ENCODE measurements around the gene CAPZB. TPM values are rescaled to one million over a fixed set of nuclear protein-coding genes. Genes with fewer than 3 reads are reported as not detected.

The CAPZB gene
- total RNA-seq, 1 donor from 2014 or later = 222 TPM

DNA sequence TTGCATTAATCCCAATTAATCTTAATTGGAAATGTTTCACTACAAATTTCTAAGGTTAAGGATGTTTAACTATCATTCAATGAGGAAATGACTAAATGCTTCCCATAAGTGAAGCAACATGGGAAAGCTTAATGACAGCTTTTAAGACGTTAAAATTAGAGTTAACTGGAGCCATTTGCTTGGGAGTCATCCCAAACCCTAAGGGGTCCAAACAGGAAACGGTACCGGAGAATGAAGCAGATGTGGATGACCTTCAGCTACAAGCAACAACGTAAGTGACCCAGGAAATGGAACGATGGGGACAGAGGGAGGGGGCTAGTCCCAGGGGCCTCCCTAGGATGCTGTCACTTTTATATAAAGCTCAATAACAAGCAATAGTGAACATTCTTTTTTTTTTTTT, 62.2 kb downstream of the CAPZB start:
- DNase-seq = no peak
- peak; percentile 10 for ATAC-seq (ENCODE audit: poor library complexity)
- intact Hi-C loops (cut with DNase I) = no loop called here

DNA sequence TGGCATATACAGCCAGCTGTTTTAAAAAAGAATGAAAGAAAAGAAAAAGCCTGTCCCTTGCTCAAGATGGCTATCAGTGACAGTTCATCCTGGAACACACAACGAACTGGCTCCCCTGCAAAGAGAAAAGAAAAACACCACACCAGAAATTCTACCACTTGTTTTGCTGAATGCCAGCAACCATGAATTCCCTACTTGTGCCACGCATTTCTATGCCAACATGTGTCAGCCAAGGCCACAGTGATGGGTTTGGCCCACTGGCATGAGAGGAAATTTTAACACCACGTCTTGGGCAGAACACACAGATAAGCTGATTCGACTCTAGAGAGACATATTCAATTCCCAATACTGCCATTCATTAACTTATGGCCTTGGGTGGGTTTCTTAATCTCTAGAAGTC, 64.0 kb downstream of the CAPZB start:
- intact Hi-C loops (cut with DNase I) = no loop called here
- ATAC-seq (ENCODE audit: poor library complexity) = peak; percentile 8
- DNase-seq = no peak

DNA sequence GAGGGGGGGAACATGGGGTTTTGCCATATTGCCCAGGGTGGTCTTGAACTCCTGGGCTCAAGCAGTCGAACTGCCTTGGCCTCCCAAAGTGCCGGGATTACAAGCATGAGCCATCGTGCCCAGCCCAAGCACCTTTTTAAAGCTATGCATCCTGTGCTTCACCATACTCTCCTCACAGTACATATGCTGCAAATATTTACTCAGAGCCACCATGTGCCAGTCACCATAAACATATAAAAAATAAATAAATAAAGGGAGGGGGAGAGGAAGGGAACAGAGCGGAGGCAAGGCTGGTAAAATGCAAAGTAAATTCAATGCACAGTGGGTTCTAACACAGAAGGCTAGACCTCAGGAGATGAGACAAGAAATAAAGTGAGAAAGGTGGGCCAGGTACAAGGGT, 64.7 kb downstream of the CAPZB start:
- intact Hi-C loops (cut with DNase I) = no loop called here
- ATAC-seq (ENCODE audit: poor library complexity) (no peak), DNase-seq (no peak)

DNA sequence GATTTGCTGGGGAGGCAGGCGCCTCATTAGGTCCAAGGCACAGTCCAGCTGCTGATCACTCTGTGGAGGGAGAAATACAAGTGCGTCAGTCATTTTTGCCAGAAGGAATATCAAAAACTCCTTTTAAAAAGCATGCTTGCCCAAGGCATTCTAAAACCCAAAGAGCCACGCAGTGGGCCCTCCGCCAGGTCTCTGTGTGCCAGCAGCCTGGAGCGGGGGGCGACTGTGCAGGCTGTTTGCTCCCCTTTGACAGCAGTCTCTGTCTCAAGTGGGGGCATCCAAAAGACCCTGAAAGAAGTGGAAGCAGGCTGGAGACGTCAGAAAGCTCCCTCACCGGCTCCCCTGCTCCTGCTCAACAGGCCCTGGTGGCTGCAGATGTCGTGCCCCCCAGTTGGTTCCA, 65.6 kb downstream of the CAPZB start:
- no peak for DNase-seq
- intact Hi-C loops (cut with DNase I) = no loop called here
- no peak for ATAC-seq (ENCODE audit: poor library complexity)

DNA sequence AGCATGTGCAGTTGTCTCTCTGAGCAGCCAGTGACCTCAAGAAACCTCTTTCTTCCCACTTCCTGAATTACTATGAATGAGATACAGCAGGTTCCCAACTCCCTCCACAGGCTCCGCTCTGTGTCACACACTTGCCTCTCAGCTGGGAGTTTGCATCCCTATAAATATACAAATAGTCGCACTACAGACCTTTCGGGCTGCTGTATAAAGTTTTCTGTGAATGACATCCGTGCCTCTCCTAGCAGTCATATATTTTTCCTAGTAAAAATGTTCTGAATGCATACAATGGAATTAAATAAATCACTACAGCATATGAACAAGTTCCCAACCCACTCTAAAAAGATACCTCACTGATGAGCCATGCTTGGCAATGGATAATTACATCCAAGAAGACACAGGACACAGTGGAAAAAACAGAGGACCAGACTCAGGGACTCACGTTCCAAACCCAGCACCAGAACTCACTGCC, 66.8 kb downstream of the CAPZB start:
- intact Hi-C loops (cut with DNase I) = no loop called here
- ATAC-seq (ENCODE audit: poor library complexity) = no peak

DNA sequence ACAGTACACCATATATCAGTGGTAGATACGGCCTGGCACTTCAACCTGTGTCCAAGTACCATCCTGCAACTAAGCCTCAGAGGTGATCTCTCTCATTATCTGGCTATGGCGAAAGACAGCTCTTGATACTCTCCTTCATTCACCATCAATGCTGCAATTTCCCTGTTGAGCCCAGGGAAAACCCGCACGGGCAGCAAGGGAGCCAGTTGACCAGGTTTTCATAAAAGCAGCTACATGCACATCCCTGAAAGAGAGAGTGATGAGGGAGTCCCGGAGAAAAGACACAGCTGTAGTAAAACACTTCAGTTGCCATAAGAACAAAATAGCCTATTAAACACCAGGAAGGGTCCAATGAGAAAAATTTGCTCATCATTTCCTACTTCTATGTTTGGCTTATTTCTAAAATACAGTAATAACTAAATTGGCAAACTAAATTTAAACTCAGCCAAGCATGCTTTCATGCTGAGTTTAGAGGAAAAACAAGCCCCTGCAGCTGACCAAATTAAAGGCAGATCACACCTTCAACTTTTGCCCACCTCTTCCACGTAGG, 68.3 kb downstream of the CAPZB start:
- DNase-seq (no peak), ATAC-seq (ENCODE audit: poor library complexity) (no peak)
- intact Hi-C loops (cut with DNase I) = no loop called here

More for the DNA sequence above, 66.8 kb downstream of the CAPZB start:
- no peak for DNase-seq

DNA sequence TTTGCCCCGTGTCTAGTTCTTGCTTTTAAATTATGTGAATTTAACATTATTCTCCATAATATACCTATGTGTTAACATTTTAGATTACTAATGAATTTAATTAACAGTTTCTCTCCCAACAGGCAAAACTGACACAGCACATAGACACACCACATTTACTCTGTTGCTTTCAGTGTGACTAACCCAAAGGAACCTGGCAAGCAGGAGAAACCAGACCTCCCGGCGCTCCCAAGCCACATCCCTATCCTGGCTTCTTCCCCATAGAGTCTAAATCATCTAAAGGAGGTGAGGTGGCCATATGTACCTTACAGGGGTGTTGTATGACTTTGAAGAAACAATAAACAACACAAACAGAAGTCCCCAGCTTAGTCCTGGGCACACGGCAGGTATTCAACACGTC, 69.2 kb downstream of the CAPZB start:
- no peak for DNase-seq
- intact Hi-C loops (cut with DNase I) = no loop called here
- no peak for ATAC-seq (ENCODE audit: poor library complexity)

DNA sequence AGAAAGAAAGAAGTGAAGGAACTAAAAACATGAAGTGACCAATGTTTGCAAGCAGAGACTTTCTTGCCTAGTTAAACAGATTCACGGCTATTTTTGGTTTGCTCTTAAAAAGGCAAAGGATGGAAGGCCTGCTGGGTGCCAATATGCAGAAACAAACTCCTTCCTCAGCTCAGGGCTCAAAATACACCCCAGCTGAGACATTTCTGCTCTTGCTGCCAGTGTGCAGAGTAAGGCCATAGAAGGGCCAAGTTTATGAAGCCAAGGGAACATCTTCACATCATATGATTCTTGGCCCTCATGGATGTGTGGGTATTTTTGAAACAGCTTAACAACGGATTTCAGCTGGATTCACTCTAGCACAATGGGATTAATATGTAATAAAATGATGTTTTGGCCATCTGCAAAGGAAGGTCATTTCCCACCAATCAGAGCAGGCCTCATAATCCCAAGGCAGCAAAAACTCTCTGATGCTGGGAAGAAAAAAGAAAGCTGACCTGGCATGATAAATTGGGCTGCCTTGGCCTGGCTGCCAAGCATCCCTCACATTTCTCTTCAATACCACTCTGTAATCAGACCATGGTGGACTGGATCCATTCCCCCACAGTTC, 70.7 kb downstream of the CAPZB start:
- intact Hi-C loops (cut with DNase I) = no loop called here
- peak; percentile 64 for ATAC-seq (ENCODE audit: poor library complexity)
- no peak for DNase-seq

DNA sequence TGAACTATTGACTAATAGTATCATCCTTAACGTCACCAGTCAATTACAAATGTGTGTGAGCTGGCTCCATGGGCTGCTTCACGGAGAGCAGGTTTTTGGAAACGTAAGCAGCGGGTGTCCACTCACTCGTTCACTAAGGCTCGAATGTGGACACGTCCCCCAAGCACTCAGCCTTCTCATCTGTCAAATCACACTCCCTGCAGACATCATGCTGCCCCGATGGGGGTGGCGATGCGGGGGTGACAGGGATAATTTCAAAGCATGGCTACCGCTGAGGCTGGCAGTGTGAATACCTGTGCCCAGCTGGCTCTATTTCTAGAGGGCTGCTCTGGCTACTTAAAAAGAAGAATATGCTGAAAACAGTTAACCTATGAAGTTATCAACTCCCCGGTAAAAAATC, 71.3 kb downstream of the CAPZB start:
- ATAC-seq (ENCODE audit: poor library complexity) (no peak), DNase-seq (no peak)
- intact Hi-C loops (cut with DNase I) = no loop called here

DNA sequence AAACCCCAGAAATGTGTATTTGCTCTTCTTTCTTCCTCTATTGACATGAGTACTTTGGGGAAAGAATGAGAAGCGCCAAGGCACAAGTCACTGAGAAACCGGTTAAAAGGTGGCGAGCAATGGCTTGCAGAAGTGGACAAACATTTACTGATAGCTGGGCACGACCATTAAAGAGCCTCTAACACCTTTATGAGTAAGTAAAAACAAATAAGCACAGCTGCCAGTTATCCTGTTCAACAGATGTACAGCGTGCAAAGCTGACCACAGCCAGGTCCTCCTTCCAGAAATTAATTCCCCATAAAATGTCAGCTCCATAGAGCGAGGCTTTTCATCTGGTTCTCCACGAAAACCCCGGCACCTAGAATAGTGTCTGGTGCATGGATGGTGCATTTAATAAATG, 72.7 kb downstream of the CAPZB start:
- ATAC-seq (ENCODE audit: poor library complexity) = no peak
- intact Hi-C loops (cut with DNase I) = no loop called here
- DNase-seq = no peak

DNA sequence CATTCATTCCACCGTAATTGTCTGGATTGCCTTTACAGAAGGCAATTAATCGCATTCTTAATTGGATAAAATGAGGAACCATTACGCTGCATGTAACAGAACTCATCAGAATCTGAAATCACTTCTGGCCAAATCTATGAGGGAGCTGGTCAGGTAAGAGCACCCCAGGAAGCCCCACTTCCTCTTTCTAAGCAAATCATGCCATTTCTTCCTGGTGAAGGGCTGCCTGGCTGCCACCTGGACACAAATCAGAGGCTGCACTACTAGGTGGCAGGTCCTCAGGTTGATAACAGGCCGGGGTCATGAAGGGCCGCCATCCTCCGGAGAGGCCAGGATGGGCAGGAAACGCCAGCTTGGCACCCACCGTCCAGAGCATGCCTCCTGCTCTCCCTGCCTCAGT, 73.7 kb downstream of the CAPZB start:
- intact Hi-C loops (cut with DNase I) = no loop called here
- ATAC-seq (ENCODE audit: poor library complexity) (no peak), DNase-seq (no peak)

DNA sequence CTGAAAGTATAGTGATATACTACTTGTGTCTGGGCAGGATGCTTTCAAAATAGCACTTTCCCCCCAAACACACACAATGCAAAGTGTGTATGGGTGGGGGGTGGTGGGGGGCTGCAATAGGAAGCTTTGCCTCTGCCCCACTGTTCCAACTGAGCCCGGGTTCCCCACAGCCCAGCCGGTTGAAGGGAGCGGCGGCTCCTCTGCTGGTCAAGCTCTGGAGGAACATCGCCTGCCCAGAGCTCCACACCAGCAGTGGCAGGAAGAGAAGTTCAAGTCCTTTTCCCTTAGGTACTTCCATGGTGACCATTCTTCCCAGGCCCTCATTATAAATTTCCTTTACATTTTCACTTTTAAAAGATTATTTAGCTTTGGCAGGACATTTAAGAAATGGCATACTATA, 74.9 kb downstream of the CAPZB start:
- no peak for ATAC-seq (ENCODE audit: poor library complexity)
- DNase-seq = no peak
- intact Hi-C loops (cut with DNase I) = no loop called here

DNA sequence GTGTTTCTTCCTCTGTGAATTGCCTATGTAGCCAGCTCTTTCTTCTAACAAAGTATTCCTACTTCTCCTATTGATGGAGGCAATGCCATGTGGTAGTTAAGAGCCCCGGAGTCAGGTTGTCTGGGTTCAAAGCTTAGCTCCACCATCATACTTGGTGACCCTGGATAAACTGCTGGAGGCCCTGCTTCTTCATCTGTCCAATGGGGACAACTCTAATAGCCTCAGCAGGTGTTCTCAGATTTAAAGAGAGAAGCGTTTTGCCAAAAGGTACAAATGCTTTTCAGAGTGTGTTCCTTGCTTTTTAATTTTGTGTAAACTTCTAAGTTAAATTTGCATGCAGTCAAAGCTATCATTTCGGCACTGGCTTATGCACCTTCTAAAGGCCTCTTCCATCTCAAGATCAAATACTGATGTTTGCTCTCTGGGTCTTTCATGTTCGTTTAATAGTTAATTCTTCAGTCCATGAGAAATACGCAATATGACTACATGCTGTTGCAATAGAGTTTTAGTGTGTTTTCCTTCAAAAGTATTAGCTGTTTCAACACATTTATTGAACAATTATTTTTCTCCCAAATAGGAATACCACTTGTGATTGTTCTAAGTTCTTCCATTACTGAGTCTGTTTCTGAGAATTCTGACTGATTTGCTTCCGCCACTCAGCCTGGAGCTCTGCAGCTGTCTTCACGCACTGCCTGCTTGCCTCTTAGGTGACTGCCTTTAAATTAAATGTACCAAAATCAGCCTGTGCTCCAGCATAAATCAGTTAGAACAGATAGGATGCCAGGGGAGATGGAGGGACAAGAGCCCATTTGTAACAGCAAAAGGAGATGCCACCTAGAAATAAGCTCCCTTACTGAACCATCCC, 75.6 kb downstream of the CAPZB start:
- no peak for ATAC-seq (ENCODE audit: poor library complexity)
- no peak for DNase-seq
- intact Hi-C loops (cut with DNase I) = no loop called here

DNA sequence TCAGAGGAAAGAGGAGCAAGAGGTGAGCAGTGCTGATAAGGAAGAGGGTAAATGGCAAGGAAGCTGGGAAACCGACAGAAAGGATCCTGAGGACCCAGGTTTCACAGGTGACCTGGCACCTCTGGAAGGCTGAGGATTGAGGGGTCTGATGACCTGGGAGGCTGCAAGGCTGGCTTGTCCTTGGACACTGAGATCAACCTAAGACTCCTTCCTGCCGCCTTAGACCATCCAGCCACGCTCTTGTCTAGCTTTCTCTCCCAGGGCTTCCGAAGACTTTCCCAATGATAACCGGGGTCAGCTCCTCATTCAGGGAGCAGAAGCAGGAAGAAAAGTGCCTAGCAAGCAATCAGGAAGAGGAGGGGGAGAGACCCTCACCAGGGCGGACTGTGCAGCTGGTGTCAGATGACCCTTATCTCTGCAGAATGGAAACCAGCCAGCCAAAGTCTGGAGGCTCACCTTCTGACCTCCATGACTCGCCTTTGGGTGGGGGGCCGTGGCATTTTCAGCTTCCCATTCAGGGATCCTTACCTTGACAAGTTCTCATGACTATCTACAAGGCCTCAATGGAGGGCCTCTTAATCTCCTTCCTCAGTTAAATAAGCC, 77.7 kb downstream of the CAPZB start:
- DNase-seq = no peak
- no peak for ATAC-seq (ENCODE audit: poor library complexity)
- intact Hi-C loops (cut with DNase I) = no loop called here

DNA sequence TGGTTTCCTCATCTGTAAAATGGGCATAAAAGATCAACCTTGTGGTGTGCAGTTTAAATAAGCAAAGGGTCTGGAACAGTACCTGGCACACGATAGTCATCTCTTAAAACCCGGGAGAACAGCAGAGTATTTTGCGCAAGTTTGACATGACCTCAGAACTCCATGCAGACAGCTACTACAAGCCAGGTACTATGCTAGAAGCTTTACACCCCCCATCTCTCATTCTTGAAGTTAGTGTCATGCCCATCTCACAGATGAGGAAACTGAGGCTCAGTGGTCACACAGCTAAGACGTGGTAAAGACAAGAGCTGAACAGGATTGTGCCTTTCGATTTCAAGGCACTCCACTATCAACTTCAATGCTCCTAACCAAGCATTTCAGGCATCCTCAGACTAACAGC, 78.7 kb downstream of the CAPZB start:
- DNase-seq (no peak), ATAC-seq (ENCODE audit: poor library complexity) (no peak)
- intact Hi-C loops (cut with DNase I) = no loop called here

DNA sequence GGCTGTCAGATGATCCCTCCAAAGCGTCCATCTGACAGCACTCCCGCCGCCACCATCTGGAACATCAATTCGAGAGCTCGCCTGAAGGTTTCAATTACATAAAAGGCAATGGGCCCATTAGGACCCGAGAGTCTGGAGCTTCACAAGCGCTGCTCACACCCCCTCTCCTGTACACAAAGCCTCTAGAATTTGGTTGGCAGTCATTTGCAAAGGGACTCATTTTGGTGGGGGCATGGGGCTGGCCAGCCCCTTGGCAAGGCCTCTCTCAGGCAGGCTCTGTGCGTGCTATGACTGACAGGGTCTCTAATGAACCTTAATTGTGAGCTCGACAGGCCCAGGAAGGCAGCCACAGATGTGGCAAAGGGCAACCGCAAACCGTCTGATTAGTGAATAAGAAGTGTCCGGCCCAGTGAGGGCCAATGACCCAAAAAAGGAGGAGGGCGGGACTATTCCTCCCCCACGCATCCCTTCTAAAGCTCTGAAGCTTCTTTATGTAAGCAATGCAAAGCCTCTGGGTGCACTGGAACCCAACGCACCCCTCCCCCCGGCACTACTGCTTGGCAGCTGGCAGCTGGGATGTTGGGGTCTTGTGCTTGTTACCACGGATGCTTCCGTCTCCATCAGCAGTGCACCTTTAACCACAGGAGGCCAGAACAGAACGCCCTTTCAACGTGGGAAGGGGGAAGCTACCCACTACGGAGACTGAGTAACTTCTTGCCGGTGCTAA, 79.4 kb downstream of the CAPZB start:
- DNase-seq = no peak
- ATAC-seq (ENCODE audit: poor library complexity) = peak; percentile 3
- intact Hi-C loops (cut with DNase I) = no loop called here

DNA sequence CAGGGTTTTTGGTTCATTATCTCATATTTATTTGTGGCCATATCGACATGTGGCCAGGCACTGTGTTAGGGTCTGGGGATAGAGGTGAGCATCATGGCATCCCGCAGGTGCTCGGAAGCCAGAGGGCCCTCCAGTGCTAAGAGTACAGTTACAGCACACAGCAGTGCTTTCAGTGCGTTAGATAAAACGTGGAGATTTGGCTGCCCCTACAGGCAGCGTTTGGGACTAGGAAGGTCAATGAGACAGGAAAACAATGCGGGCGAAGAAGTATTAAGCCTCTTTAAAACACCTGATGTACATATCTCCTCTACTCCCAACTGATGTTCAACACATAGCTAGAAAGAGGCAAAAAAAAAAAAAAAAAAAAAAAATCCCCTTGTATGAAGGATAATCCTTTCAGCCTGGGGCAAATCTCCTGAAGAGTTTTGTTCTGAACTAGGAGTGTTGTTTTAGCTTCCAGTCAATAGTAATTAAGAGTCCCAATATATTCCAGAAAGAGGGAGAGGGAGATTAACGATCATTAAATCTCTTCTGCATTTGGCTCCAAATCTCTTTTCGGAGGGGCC, 80.1 kb downstream of the CAPZB start:
- DNase-seq (no peak), ATAC-seq (ENCODE audit: poor library complexity) (peak; percentile 38)
- intact Hi-C loops (cut with DNase I) = no loop called here

DNA sequence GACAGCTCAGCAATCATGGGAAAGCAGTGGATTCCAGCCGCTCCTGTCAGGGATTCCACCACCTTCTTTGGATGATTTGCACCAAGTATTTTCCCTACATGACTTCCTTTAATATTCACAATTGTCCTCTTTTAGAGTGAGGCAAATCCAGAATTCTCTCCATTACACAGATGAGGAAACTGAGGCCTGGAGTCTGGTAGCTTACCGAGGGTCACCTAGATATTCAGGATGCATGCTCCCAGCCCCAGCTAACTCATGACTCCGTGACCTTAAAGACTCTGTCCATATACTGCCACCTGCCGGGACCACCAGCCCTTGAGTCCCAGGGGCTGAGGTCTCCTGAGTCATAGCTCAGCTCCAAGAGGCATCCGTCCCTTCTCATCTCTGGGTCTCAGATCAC, 80.6 kb downstream of the CAPZB start:
- ATAC-seq (ENCODE audit: poor library complexity) (no peak), DNase-seq (no peak)
- intact Hi-C loops (cut with DNase I) = no loop called here

DNA sequence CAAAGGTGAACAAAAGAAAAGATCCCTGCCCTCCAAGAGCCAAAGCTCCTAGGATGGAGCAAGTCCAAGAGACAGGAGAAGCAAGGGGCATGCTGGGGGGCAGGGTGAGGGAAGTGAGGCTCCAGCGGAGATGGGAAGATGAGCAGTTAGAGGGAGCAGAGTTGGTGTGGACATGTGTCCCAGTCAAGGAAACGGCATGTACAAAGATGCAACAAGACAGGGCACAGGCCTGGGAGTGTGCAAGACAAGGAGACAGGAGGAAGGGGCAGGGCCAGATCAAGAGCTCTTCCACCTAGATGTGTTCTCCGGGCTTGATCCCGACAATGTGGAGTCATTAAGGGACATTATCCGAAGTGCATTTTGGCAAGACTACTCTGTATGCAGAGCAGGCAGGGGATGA, 82.1 kb downstream of the CAPZB start:
- intact Hi-C loops (cut with DNase I) = no loop called here
- DNase-seq (no peak), ATAC-seq (ENCODE audit: poor library complexity) (no peak)
